H1 (cell line): ENCODE results near the gene SSBP3. TPM values are rescaled to one million over a fixed set of nuclear protein-coding genes. Genes with fewer than 3 reads are reported as not detected.

Experiments used
- CEBPB ChIP-seq: IDR thresholded peaks from 2 replicates; pipeline ENCODE4 v1.6.1; 2012; ENCODE audit warnings: low read depth, low read length
- CREB1 ChIP-seq: IDR thresholded peaks from 2 replicates; pipeline ENCODE4 v1.6.1; 2012; ENCODE audit warnings: inconsistent platforms
- EGR1 ChIP-seq: IDR thresholded peaks from 2 replicates; pipeline ENCODE4 v1.6.1; 2011; ENCODE audit warnings: low read depth, low read length, borderline replicate concordance
- RNF2 ChIP-seq: fragments of 200-900, 300-1000 bp; sonication (generic); IDR thresholded peaks from 2 replicates; pipeline ENCODE4 v1.7.1; 2016; ENCODE audit warnings: borderline replicate concordance, low read depth, mild to moderate bottlenecking, antibody characterized with exemption, low read length; ENCODE audit not compliant: poor library complexity, severe bottlenecking; ENCODE audit errors: missing control alignments
- polyA plus RNA-seq, 7 experiments: library from polyadenylated mRNA; depleted of rRNA in 3 of 7; stranded (reverse) in 5 of 7; unstranded in 2 of 7; fragments of >200 nt in 5 of 7; fragments of 200-250 nt in 2 of 7; gene quantifications; 1 replicate in 5 of 7; 2 replicates in 1 of 7; 4 replicates in 1 of 7; pipeline versions ENCODE4 v1.2.1 to v1.2.3, GENCODE V29; 2011 to 2013; ENCODE audit warnings: missing spikeins in 2 of 7, mixed read lengths in 2 of 7
- total RNA-seq: library from RNA; stranded (reverse); fragmentation: NEBNext Ultra II Directional; extraction: Animal tissue kit (Norgen Biotek cat#: 25700); gene quantifications from 2 replicates; pipeline ENCODE4 v1.2.1, GENCODE V29; 2021
- TF ChIP-seq, protein P1 (sequence below), 3 experiments: IDR thresholded peaks; 1 replicate in 2 of 3; 2 replicates in 1 of 3; pipeline versions ENCODE4 v1.5.1 to v1.6.1; 2011; ENCODE audit warnings: low read length in 3 of 3, mild to moderate bottlenecking in 3 of 3, inconsistent platforms in 2 of 3, low read depth in 1 of 3, moderate library complexity in 1 of 3; ENCODE audit not compliant: insufficient read depth in 1 of 3; ENCODE audit errors: control extremely low read depth in 1 of 3
- TF ChIP-seq, protein P2 (sequence below): IDR thresholded peaks from 2 replicates; pipeline ENCODE4 v1.6.1; 2012; ENCODE audit warnings: low read length, inconsistent platforms

Gene SSBP3
- total and polyA plus RNA-seq, 2 of the 8 experiments (the other 6 are each of a cell fraction or from before 2014, with no cell fraction given): 99.7 to 133 TPM

DNA sequence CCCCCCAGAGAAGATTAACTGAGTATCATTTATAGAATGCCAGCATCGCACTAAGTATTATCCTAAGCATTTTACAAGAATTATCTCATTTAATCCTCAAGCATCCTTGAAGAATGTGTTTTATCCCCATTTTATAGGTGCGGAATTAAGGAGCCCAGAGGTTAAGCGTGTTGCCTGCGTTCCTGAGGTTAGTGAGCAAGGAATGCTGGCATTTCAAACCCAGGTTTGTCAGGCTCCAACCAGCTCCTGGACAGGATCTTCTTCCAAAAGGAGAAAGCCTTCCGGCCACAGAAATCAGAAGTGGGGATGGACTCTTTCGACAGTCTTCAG lies 82.3 kb downstream of the SSBP3 start (continued):
- TF ChIP-seq RNF2 (no peak), CREB1 (no peak), EGR1 (no peak), CEBPB (no peak)
- TF ChIP-seq, protein P1, sequence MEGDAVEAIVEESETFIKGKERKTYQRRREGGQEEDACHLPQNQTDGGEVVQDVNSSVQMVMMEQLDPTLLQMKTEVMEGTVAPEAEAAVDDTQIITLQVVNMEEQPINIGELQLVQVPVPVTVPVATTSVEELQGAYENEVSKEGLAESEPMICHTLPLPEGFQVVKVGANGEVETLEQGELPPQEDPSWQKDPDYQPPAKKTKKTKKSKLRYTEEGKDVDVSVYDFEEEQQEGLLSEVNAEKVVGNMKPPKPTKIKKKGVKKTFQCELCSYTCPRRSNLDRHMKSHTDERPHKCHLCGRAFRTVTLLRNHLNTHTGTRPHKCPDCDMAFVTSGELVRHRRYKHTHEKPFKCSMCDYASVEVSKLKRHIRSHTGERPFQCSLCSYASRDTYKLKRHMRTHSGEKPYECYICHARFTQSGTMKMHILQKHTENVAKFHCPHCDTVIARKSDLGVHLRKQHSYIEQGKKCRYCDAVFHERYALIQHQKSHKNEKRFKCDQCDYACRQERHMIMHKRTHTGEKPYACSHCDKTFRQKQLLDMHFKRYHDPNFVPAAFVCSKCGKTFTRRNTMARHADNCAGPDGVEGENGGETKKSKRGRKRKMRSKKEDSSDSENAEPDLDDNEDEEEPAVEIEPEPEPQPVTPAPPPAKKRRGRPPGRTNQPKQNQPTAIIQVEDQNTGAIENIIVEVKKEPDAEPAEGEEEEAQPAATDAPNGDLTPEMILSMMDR (IDR thresholded peaks at IDR 0.05; ENCODE audit: control extremely low read depth in 1 of 3, insufficient read depth in 1 of 3, low read depth in 1 of 3, low read length in 3 of 3): no peak
- TF ChIP-seq, protein P2, sequence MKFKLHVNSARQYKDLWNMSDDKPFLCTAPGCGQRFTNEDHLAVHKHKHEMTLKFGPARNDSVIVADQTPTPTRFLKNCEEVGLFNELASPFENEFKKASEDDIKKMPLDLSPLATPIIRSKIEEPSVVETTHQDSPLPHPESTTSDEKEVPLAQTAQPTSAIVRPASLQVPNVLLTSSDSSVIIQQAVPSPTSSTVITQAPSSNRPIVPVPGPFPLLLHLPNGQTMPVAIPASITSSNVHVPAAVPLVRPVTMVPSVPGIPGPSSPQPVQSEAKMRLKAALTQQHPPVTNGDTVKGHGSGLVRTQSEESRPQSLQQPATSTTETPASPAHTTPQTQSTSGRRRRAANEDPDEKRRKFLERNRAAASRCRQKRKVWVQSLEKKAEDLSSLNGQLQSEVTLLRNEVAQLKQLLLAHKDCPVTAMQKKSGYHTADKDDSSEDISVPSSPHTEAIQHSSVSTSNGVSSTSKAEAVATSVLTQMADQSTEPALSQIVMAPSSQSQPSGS: no peak
